H9 (cell line): ENCODE measurements around the gene TNRC18. TPM values are rescaled to one million over a fixed set of nuclear protein-coding genes. Genes with fewer than 3 reads are reported as not detected.

Source experiments
- DNase-seq: peaks from one replicate; pipeline ENCODE4 v3.0.0-alpha.2; 2017
- H2AFZ ChIP-seq: one replicate; pipeline ENCODE4 v1.6.1; 2013; ENCODE audit warnings: mild to moderate bottlenecking, low read length, control low read depth, moderate library complexity
- H2AK5ac ChIP-seq: 2 replicates; pipeline ENCODE4 v1.6.1; 2013; ENCODE audit warnings: low read length, control low read depth, mixed read lengths; ENCODE audit not compliant: insufficient read length
- H2BK120ac ChIP-seq: one replicate; pipeline ENCODE4 v1.6.1; 2013; ENCODE audit warnings: low read depth, mild to moderate bottlenecking, low read length, control low read depth, inconsistent platforms; ENCODE audit not compliant: poor library complexity, severe bottlenecking
- H2BK12ac ChIP-seq: 2 replicates; pipeline ENCODE4 v1.6.1; 2013; ENCODE audit warnings: low read length, control low read depth, mixed read lengths, low read depth; ENCODE audit not compliant: insufficient read length
- H2BK15ac ChIP-seq: 2 replicates; pipeline ENCODE4 v1.6.1; 2013; ENCODE audit warnings: low read depth, low read length, control low read depth
- H2BK20ac ChIP-seq: one replicate; pipeline ENCODE4 v1.6.1; 2013; ENCODE audit warnings: low read depth, mild to moderate bottlenecking, low read length, control low read depth, inconsistent platforms; ENCODE audit not compliant: poor library complexity, severe bottlenecking
- H2BK5ac ChIP-seq: 2 replicates; pipeline ENCODE4 v1.6.1; 2013; ENCODE audit warnings: low read length, control low read depth, mixed read lengths; ENCODE audit not compliant: insufficient read length
- H3K14ac ChIP-seq: 2 replicates; pipeline ENCODE4 v1.6.1; 2013; ENCODE audit warnings: low read length, control low read depth; ENCODE audit not compliant: insufficient read depth
- H3K18ac ChIP-seq: 2 replicates; pipeline ENCODE4 v1.6.1; 2013; ENCODE audit warnings: low read depth, mild to moderate bottlenecking, mixed read lengths, low read length, control low read depth; ENCODE audit not compliant: insufficient read length
- H3K23ac ChIP-seq: 2 replicates; pipeline ENCODE4 v1.6.1; 2013; ENCODE audit warnings: low read length, control low read depth, mixed read lengths, low read depth; ENCODE audit not compliant: insufficient read length
- H3K23me2 ChIP-seq: 2 replicates; pipeline ENCODE4 v1.6.1; 2013; ENCODE audit warnings: low read depth, mild to moderate bottlenecking, mixed read lengths, low read length, control low read depth; ENCODE audit not compliant: insufficient read length, poor library complexity, severe bottlenecking
- H3K27ac ChIP-seq: 2 replicates; pipeline ENCODE4 v1.5.1; 2013; ENCODE audit warnings: low read length, control low read depth, mixed read lengths, low read depth; ENCODE audit not compliant: insufficient read length
- H3K27me3 ChIP-seq: 2 replicates; pipeline ENCODE4 v1.6.1; 2013; ENCODE audit warnings: low read length, control low read depth, inconsistent platforms; ENCODE audit not compliant: insufficient read depth
- H3K4ac ChIP-seq: 2 replicates; pipeline ENCODE4 v1.6.1; 2013; ENCODE audit warnings: low read depth, mild to moderate bottlenecking, control low read depth, inconsistent platforms, low read length, moderate library complexity
- H3K4me1 ChIP-seq: 2 replicates; pipeline ENCODE4 v1.6.1; 2013; ENCODE audit warnings: low read length, control low read depth, inconsistent platforms; ENCODE audit not compliant: insufficient read depth
- H3K4me2 ChIP-seq: 2 replicates; pipeline ENCODE4 v1.6.1; 2013; ENCODE audit warnings: low read length, control low read depth, mixed read lengths; ENCODE audit not compliant: insufficient read length, insufficient read depth
- H3K56ac ChIP-seq: 2 replicates; pipeline ENCODE4 v1.6.1; 2013; ENCODE audit warnings: low read depth, mild to moderate bottlenecking, mixed read lengths, low read length, control low read depth; ENCODE audit not compliant: insufficient read length
- H3K79me1 ChIP-seq: 2 replicates; pipeline ENCODE4 v1.6.1; 2013; ENCODE audit warnings: low read depth, mild to moderate bottlenecking, moderate library complexity, low read length, control low read depth, inconsistent platforms; ENCODE audit not compliant: insufficient read depth, poor library complexity, severe bottlenecking
- H3K79me2 ChIP-seq: 2 replicates; pipeline ENCODE4 v1.6.1; 2013; ENCODE audit warnings: low read length, control low read depth, inconsistent platforms; ENCODE audit not compliant: insufficient read depth
- H3K9ac ChIP-seq: 2 replicates; pipeline ENCODE4 v1.6.1; 2013; ENCODE audit warnings: low read length, control low read depth, mixed read lengths; ENCODE audit not compliant: insufficient read length; ENCODE audit errors: extremely low read depth
- H3K9me3 ChIP-seq: one replicate; pipeline ENCODE4 v1.6.1; 2013; ENCODE audit warnings: low read depth, low read length, inconsistent platforms; ENCODE audit not compliant: control insufficient read depth
- H3T11ph ChIP-seq: one replicate; pipeline ENCODE4 v1.6.1; 2013; ENCODE audit warnings: mild to moderate bottlenecking, low read length, control low read depth, inconsistent platforms
- H4K20me1 ChIP-seq: one replicate; pipeline ENCODE4 v1.6.1; 2013; ENCODE audit not compliant: control insufficient read depth, insufficient read length, insufficient read depth
- H4K5ac ChIP-seq: 2 replicates; pipeline ENCODE4 v1.6.1; 2013; ENCODE audit warnings: low read depth, mild to moderate bottlenecking, mixed read lengths, low read length, control low read depth; ENCODE audit not compliant: insufficient read length
- H4K8ac ChIP-seq: replicated peaks from 2 replicates; pipeline ENCODE4 v1.6.1; 2013; ENCODE audit warnings: low read length, control low read depth, mixed read lengths, low read depth; ENCODE audit not compliant: insufficient read length
- H4K91ac ChIP-seq: 2 replicates; pipeline ENCODE4 v1.6.1; 2013; ENCODE audit warnings: low read depth, mild to moderate bottlenecking, moderate library complexity, mixed read lengths, low read length, control low read depth; ENCODE audit not compliant: insufficient read length
- H3K27ac Mint-ChIP-seq, 3 experiments: 2 replicates in 2 of 3; 3 replicates in 1 of 3; pipeline ENCODE4 v1.8.0; 2020 to 2021; ENCODE audit warnings: mixed read lengths in 3 of 3, mild to moderate bottlenecking in 1 of 3, moderate library complexity in 1 of 3
- H3K27me3 Mint-ChIP-seq: 2 replicates; pipeline ENCODE4 v1.8.0; 2021; ENCODE audit warnings: low read depth, mild to moderate bottlenecking, moderate library complexity, mixed read lengths
- H3K36me3 Mint-ChIP-seq, 3 experiments: 2 replicates in 2 of 3; 3 replicates in 1 of 3; pipeline ENCODE4 v1.8.0; 2020 to 2021; ENCODE audit warnings: low read depth in 3 of 3, mixed read lengths in 3 of 3; ENCODE audit not compliant: insufficient read depth in 1 of 3
- H3K4me1 Mint-ChIP-seq, 2 experiments: 2 replicates each; pipeline ENCODE4 v1.8.0; 2020; ENCODE audit warnings: mixed read lengths in 2 of 2
- H3K4me3 Mint-ChIP-seq, 2 experiments: 2 replicates in 1 of 2; 3 replicates in 1 of 2; pipeline ENCODE4 v1.8.0; 2020 to 2021; ENCODE audit warnings: mild to moderate bottlenecking in 2 of 2, mixed read lengths in 2 of 2, moderate library complexity in 1 of 2
- H3K9me3 Mint-ChIP-seq, 2 experiments: 2 replicates in 1 of 2; 3 replicates in 1 of 2; pipeline ENCODE4 v1.8.0; 2020; ENCODE audit warnings: mild to moderate bottlenecking in 2 of 2, mixed read lengths in 2 of 2, moderate library complexity in 1 of 2
- CTCF ChIP-seq: fragments of 200-600 bp; sonication (generic); conservative IDR thresholded peaks from 3 replicates; pipeline ENCODE4 v1.8.0; 2021; ENCODE audit warnings: antibody characterized with exemption, mild to moderate bottlenecking
- WGBS: extraction: QIAGEN DNeasy Blood & Tissue Kit; methylation state at CpG from one replicate; pipeline ENCODE4 v1.1.7; 2013; ENCODE audit warnings: missing lambda C conversion rate, low lambda C conversion rate, mixed read lengths; ENCODE audit not compliant: insufficient read length; ENCODE audit errors: extremely low coverage; 5-methylcytosine and 5-hydroxymethylcytosine counted together
- total RNA-seq: library from RNA; stranded (reverse); gene quantifications from 2 replicates; pipeline ENCODE4 v1.2.1, GENCODE V29; 2021

The TNRC18 gene
- total RNA-seq, 1 experiment from 2014 or later = 21.2 TPM

- H3K4me1 Mint-ChIP-seq = peaks cover 0 to 3% of the 10 kb centered on the region in 2 experiments; a peak in 2 of 4 replicates
- no CpG with 5 or more reads among the region's 6 CpGs for WGBS
- Histone ChIP-seq H4K20me1 (no peaks in the 10 kb centered on the region), H4K5ac (no peak overlapping the region), H3K23ac (no peak overlapping the region), H2AK5ac (no peak overlapping the region), H3K14ac (no peak overlapping the region), H3K4ac (no peak overlapping the region), H3K56ac (no peak overlapping the region), H3K9ac (no peak overlapping the region), H3K4me1 (no peaks in the 10 kb centered on the region), H2BK120ac (no peak overlapping the region), H2BK12ac (no peak overlapping the region), H4K8ac (no peak overlapping the region), H3K18ac (no peak overlapping the region), H2AFZ (no peak overlapping the region), H3K79me1 (no peaks in the 10 kb centered on the region), H3K27me3 (no peaks in the 10 kb centered on the region), H2BK20ac (no peak overlapping the region), H3T11ph (no peak overlapping the region), H3K9me3 (no peaks in the 10 kb centered on the region), H3K27ac (no peak overlapping the region), H4K91ac (no peak overlapping the region), H2BK15ac (no peak overlapping the region), H3K23me2 (no peaks in the 10 kb centered on the region), H2BK5ac (no peak overlapping the region), H3K4me2 (no peak overlapping the region), H3K79me2 (no peaks in the 10 kb centered on the region)
- H3K36me3 Mint-ChIP-seq = peaks cover 5 to 17% (median 11%) of the 10 kb centered on the region in 3 experiments; a peak in 6 of 7 replicates
- TF ChIP-seq CTCF = no peak
- H3K4me3 Mint-ChIP-seq = no peak overlapping the region
- H3K27me3 Mint-ChIP-seq = peaks cover 55% of the 10 kb centered on the region
- no peak overlapping the region for H3K27ac Mint-ChIP-seq
- peaks cover 10 to 16% of the 10 kb centered on the region in 2 experiments for H3K9me3 Mint-ChIP-seq
- DNase-seq = no peak
Measured at GRCh38 chr7:5437348-5437892, 13.8 kb upstream of the TNRC18 start.
